ENCODE results near the gene FBXL19.
"Not testable (repeated sequence)": the region's sequence is repeated elsewhere in the genome, so short reads cannot be mapped to it uniquely, and the experiment has no call there.

FBXL19 gene

GRCh38 chr16:30889721-30890120, 33.7 kb upstream of the FBXL19 start:
- DNase-seq (ENCODE audit: low spot score) = no peak
- ChIA-PET POLR2A (ENCODE audit: low non-redundant PET) (interaction anchor here (0.7 kb wide), 1 partner anchor 15 kb away, joined by 4 read pairs; no protein-coding TSS in a partner anchor), CTCF (interaction anchor here (2.3 kb wide), 1 partner anchor 45 kb away, joined by 11 read pairs; no protein-coding TSS in a partner anchor)
- TF ChIP-seq CTCF (conservative IDR thresholded peaks at IDR 0.05; ENCODE audit: low read depth) = no peak
- peak overlapping the region; percentile 26 for H3K27ac ChIP-seq

GRCh38 chr16:30891043-30891823, 32.1 kb upstream of the FBXL19 start:
- CTCF ChIA-PET = interaction anchor here (0.5 to 2.3 kb wide), 3 partner anchors 11 to 368 kb away, joined by 4 to 11 read pairs (median 4); no protein-coding TSS in a partner anchor
- POLR2A ChIA-PET (ENCODE audit: low non-redundant PET) = interaction anchor here (0.6 kb wide), 1 partner anchor 181 kb away, joined by 3 read pairs; no protein-coding TSS in a partner anchor
- H3K27ac ChIP-seq = peak overlapping the region; percentile 99
- DNase-seq (ENCODE audit: low spot score) = not testable (repeated sequence)

- peak overlapping the region; percentile 99 for H3K27ac ChIP-seq
- no peak for TF ChIP-seq CTCF (conservative IDR thresholded peaks at IDR 0.05; ENCODE audit: low read depth)
- ChIA-PET POLR2A (ENCODE audit: low non-redundant PET) (interaction anchor here (0.6 kb wide), 2 partner anchors 9 to 15 kb away, joined by 4 to 9 read pairs; no protein-coding TSS in a partner anchor), CTCF (interaction anchor here (0.5 to 1.6 kb wide), 4 partner anchors 9 to 49 kb away, joined by 3 to 6 read pairs (median 4); no protein-coding TSS in a partner anchor)
- no peak for DNase-seq (ENCODE audit: low spot score)
These were observed 30.5 kb upstream of the FBXL19 start for GRCh38 chr16:30892670-30893416.

GRCh38 chr16:30893417-30893743, 30.0 kb upstream of the FBXL19 start:
- ChIA-PET CTCF (interaction anchor here (0.5 to 1.6 kb wide), 3 partner anchors 40 to 49 kb away, joined by 3 to 6 read pairs (median 3); no protein-coding TSS in a partner anchor), POLR2A (ENCODE audit: low non-redundant PET) (interaction anchor here (0.6 kb wide), 1 partner anchor 8 kb away, joined by 4 read pairs; no protein-coding TSS in a partner anchor)
- no peak for DNase-seq (ENCODE audit: low spot score)
- peak overlapping the region; percentile 99 for H3K27ac ChIP-seq
- no peak for TF ChIP-seq CTCF (conservative IDR thresholded peaks at IDR 0.05; ENCODE audit: low read depth)

GRCh38 chr16:30893744-30894539, 29.4 kb upstream of the FBXL19 start, which contains the start of gene BCL7C:
BCL7C (minus strand) TSS chr16:30894077; CDS start chr16:30893944, 133 bp downstream.
- ChIA-PET CTCF (interaction anchor here (0.5 to 1.4 kb wide), 3 partner anchors 40 to 80 kb away, joined by 3 read pairs; no protein-coding TSS in a partner anchor), POLR2A (ENCODE audit: low non-redundant PET) (no interaction called here)
- peak; percentile 71 for DNase-seq (ENCODE audit: low spot score)
- TF ChIP-seq CTCF (conservative IDR thresholded peaks at IDR 0.05; ENCODE audit: low read depth) = peak; percentile 67
- peak within 1 kb of the TSS; percentile 99 for H3K27ac ChIP-seq

- peak overlapping the region; percentile 99 for H3K27ac ChIP-seq
- POLR2A ChIA-PET (ENCODE audit: low non-redundant PET) = interaction anchor here (0.5 kb wide), 1 partner anchor 531 kb away, joined by 3 read pairs; no protein-coding TSS in a partner anchor
These were observed 28.6 kb upstream of the FBXL19 start for GRCh38 chr16:30894540-30895368.

More at GRCh38 chr16:30894540-30895368, 28.6 kb upstream of the FBXL19 start:
- TF ChIP-seq CTCF (conservative IDR thresholded peaks at IDR 0.05; ENCODE audit: low read depth) = no peak
- no peak for DNase-seq (ENCODE audit: low spot score)
- CTCF ChIA-PET = interaction anchor here (0.5 to 2.4 kb wide), 2 partner anchors 47 to 50 kb away, joined by 4 to 12 read pairs; no protein-coding TSS in a partner anchor
